NOMO-1 treated with DMSO at 0.1 percent for 48 hours (cell line): ENCODE results near the gene LCN15.
"Not testable (repeated sequence)": the region's sequence is repeated elsewhere in the genome, so short reads cannot be mapped to it uniquely, and the experiment has no call there.

Source experiments
- DNase-seq: peaks from one replicate; lab custom pipeline; 2025; ENCODE audit not compliant: unreplicated experiment; lab: John Stamatoyannopoulos, UW

LCN15 gene

DNA sequence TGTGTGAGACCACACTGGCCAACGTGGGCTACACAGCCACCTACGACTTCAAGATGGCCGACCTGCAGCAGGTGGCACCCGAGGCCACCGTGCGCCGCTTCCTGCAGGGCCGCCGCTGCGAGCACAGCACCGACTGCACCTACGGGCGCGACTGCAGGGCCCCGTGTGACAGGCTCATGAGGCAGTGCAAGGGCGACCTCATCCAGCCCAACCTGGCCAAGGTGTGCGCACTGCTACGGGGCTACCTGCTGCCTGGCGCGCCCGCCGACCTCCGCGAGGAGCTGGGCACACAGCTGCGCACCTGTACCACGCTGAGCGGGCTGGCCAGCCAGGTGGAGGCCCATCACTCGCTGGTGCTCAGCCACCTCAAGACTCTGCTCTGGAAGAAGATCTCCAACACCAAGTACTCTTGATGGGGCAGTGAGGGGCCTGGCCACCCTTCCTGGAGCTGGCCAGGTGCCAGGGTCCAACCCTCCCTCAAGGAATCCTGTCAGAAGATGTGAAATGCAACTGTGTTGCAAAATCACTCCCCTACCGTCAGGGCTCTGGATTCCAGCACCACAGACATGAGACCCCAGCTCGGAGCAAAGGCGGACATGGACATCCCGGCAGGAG is 40.8 kb downstream of the LCN15 start:
- DNase-seq: no peak

- DNase-seq: no peak
Measured at GRCh38 chr9:136722969-136723356, 41.4 kb downstream of the LCN15 start.

DNA sequence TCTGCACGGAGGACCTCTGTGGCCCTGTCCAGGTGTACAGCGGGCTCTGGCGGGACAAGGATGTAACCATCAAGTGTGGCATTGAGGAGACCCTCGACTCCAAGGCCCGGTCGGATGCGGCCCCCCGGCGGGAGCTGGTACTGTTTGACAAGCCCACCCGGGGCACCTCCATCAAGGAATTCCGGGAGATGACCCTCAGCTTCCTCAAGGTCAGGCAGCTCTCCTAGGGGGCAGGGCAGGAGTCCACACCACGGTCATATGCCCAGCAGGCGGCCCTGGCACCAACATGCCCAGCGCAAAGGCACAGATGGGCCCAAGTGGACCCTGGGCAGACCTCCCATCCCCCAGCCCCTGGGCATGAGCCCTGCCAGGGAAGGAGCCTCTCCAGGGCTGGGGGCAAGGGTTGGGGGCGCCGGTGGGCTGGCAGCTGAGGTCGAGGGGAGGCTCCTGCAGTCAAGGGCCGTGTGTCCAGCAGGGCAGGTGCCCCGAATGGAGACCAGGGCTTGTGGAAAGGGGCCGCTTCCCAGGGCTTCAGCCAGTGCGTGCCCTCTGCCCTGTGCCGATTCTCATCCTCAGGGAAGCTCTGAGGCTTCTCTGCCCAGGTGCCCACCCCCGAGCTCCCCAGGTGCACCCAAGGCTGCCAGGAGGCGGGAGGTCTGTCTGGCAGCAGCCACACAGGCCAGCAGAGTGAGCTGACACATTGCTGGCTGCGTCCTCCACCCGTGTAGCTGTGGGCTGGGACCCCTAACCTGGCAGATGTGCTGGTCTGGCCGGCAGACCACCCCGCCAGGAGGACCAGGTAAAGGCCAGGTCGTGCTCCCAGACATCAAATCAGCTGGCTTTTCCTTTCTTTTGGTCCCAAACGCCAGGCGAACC is 42.0 kb downstream of the LCN15 start:
- no peak for DNase-seq

DNA sequence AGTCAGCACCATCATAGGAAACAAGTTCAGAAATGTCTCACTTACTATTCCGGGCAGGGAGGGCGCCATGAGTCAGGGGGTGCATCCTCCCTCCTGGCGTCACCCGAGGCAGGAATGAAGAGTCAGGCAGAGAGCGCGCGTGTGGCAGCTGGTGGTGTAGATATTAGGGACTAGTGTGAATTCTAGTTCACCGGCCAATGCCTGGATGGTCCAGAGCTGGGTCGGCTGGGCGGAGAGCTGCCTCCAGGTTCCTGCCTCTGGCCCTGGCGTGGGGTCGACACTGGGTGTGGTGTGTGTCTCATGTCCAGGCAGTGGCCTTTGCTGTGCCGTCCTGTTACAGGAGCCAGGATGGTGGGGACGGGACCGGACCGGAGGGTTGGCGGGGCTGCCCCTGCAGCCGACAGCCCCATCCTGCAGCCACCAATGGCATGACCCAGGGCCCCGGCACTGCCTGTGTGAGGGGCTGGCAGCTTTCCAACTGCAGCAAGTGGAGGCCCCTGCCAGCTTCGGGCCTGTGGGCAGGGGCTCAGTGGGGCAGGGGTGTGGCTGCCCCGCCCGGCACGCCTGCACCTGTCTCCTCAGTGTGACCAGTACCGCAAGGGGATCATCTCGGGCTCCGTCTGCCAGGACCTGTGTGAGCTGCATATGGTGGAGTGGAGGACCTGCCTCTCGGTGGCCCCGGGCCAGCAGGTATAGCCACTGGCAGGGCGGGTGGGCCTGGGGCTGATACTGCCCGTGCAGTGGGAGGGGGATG is 42.8 kb downstream of the LCN15 start:
- DNase-seq: no peak

- no peak for DNase-seq
Measured at GRCh38 chr9:136720898-136721338, 43.4 kb downstream of the LCN15 start.

GRCh38 chr9:136720251-136720897 is 43.9 kb downstream of the LCN15 start:
- no peak for DNase-seq

DNA sequence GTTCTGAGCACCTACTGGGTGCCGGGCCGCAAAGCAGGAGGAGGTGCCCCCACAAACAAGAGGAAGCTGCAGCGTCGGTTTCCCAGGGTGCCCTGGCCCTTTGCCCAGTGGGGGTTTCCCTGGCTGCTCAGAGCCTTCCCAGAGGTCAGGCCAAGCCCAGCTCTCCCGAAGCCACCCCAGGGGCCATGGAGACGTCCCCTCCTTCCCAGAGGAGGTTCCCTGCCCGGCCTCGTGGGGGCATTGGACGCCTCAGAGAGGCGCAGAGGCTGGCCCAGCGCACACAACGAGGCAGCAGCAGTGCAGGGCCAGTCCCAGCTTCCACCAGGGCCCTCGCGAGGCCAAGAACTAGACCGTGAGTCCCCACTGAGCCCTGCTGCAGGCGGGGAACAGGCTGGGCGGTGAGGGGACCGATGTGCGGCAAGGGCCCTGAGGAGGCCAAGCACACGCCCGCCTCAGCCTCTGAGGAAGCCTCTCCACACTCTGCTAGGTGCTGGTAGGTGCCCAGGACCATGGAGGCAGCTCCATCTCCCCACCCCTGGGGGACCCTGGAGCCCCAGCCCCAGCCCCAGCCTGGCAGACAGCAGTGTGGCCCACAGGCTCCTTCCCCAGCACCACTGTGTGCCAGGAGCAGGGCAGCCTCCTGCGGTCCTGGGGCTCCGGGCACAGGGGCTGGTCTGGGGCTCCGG is 45.0 kb downstream of the LCN15 start:
- DNase-seq: no peak

- no peak for DNase-seq
Measured at GRCh38 chr9:136718345-136719194, 45.7 kb downstream of the LCN15 start.

GRCh38 chr9:136717399-136717798 is 46.9 kb downstream of the LCN15 start:
- DNase-seq: no peak

GRCh38 chr9:136714893-136715274 is 49.4 kb downstream of the LCN15 start:
- DNase-seq: no peak

GRCh38 chr9:136714096-136714892 is 50.0 kb downstream of the LCN15 start:
- no peak for DNase-seq

- no peak for DNase-seq
Measured at GRCh38 chr9:136713550-136713949, 50.8 kb downstream of the LCN15 start.

DNA sequence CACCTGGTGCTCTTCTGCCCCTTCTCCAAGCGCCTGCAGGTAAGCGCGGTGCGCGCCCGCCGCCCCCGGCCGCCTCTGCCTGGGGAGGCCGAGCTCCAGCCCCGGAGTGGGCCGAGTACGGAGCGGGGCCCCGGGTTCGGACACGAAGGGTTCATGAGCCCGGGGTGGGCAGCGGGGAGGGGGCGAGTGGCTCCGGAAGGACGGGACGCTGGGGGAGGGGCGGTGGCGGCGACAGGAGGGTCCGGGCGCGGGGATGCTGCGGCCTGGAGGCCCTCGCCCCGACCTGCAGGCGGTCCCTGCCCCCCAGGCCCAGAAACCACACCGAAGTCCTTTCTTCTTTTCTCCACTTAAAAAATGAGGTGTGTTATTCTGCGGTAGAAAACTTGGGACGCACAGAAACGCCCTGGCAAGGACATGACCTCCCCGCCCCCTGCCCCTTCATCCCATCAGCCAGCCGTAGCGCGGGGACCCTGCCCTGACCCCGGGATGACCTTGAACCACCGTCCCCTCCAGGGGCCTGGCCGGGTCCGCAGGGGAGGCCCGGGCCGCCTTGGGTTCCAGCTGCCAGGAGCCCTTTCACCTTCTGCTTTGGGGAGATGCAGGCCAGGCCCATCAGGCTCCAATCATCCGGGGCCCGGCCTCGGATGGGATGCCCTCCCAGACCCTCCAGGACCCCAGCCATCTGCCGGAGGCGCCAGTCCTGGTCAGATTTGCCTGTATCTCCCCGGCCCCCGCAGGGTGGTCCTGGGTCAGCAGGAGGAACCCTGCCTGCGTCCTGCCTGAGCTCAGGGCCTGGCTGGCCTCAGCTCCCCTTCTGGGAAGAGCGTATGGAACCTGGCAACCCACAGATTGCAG is 51.4 kb downstream of the LCN15 start:
- DNase-seq: no peak

DNA sequence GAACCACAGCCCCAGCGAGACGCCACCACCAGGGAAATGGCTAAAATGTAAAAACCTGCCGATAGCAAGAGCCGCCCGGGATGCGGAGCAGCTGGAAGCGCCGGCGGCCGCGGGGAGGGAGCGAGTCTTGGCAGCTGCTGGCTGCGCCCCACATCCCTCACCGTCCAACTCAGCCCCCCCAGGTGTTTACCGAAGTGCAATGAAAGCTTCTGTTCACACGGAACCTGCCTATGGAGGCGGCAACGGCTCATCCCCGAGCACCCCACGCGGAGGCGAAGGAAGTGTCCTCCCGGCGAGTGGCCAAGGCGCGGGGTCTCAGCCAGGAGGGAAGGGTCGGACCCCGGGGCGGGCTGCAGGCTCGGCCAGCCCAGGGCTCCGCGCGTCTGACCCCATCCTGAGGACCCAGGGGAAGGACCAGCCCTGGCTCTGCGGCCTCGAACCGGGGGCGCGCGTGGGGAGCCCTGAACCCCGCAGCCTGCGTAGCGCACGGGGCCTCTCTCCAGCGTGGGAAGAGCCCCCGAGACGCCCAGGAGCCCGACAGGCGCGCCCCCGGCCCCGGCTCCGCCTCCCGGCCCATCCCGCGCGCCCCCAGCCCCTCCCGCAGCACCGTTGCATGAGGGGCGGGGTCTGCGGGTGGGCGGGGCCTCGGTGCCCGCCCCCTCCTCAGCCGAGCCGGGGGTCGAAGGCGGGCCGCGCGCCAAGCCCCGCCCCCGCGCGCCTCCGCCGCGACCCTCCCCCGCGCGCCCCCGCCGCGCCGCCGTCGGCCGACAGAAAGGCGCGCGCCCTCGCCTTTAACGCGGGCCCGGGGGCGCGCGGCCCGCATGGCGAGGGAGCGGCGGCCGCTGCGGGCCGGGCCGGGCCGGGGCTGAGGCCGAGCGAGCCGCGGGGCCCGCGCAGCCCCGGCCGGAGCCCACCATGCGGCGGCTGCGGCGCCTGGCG is 52.3 kb downstream of the LCN15 start, which contains the start of gene DIPK1B:
Gene DIPK1B, plus strand, starts transcription at position 822 of the 939 bp plus-strand sequence. Its CDS starts 94 bp downstream, at position 916.
- DNase-seq: no peak

DNA sequence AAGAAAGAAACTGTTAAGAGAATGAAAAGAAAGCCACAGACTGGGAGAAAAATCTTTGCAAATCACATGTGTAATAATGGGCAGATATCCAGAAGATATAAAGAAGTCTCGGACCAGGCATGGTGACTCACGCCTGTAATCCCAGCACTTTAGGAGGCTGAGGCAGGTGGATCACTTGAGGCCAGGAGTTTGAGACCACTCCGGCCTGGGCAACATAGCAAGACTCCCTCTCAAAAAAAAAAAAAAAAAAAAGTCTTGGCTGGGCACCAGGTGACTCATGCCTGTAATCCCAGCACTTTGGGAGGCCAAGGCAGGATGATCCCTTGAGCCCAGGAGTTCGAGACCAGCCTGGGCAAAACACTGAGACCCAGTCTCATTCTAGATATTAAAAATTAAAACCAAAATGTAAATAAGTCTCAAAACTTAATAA is 53.1 kb downstream of the LCN15 start:
- DNase-seq: not testable (repeated sequence)

GRCh38 chr9:136710543-136710942 is 53.8 kb downstream of the LCN15 start:
- DNase-seq: no peak
